Esophagus muscularis mucosa (tissue), 4 donors: ENCODE measurements around the gene TENM3. TPM values are rescaled to one million over a fixed set of nuclear protein-coding genes. Genes with fewer than 3 reads are reported as not detected.

Experiments
- DNase-seq: peaks from one replicate; pipeline ENCODE4 v3.0.0-alpha.2; 2017; ENCODE audit errors: extremely low spot score
- H3K27ac ChIP-seq, 4 donors: fragments of 200-600 bp; sonication (generic); replicated peaks in 1 of 4; 1 replicate in 3 of 4; 2 replicates in 1 of 4; pipeline ENCODE4 v1.5.1; 2016 to 2019; ENCODE audit warnings: mild to moderate bottlenecking in 1 of 4
- H3K27me3 ChIP-seq, 4 donors: fragments of 200-600 bp; sonication (generic); one replicate each; pipeline versions ENCODE4 v1.5.1 to v1.6.0; 2016 to 2019
- H3K36me3 ChIP-seq, 4 donors: fragments of 200-600 bp; sonication (generic); one replicate each; pipeline ENCODE4 v1.5.1; 2016 to 2019
- H3K4me1 ChIP-seq, 4 donors: fragments of 200-600 bp; sonication (generic); one replicate each; pipeline ENCODE4 v1.5.1; 2016 to 2019
- H3K4me3 ChIP-seq, 4 donors: fragments of 200-600 bp; sonication (generic); 1 replicate in 2 of 4; 2 replicates in 2 of 4; pipeline ENCODE4 v1.5.1; 2016 to 2019; ENCODE audit warnings: mild to moderate bottlenecking in 4 of 4, moderate library complexity in 1 of 4
- H3K9me3 ChIP-seq, 4 donors: fragments of 200-600 bp; sonication (generic); 1 replicate in 3 of 4; 2 replicates in 1 of 4; pipeline ENCODE4 v1.5.1; 2016 to 2019
- CTCF ChIP-seq, 3 experiments: fragments of 200-600 bp in 2 of 3; fragments of 450-650 bp in 1 of 3; sonication (generic) in 2 of 3; IDR thresholded peaks; one replicate each; pipeline ENCODE4 v1.5.1; 2017 to 2019; ENCODE audit warnings: antibody characterized with exemption in 3 of 3, mild to moderate bottlenecking in 2 of 3, moderate library complexity in 1 of 3
- EP300 ChIP-seq: sonication (generic); formaldehyde crosslinking; IDR thresholded peaks from one replicate; pipeline ENCODE4 v1.6.1; 2017; ENCODE audit warnings: antibody characterized with exemption
- POLR2A ChIP-seq: fragments of 450-650 bp; IDR thresholded peaks from one replicate; pipeline ENCODE4 v1.6.1; 2017; ENCODE audit warnings: antibody characterized with exemption, moderate library complexity, mild to moderate bottlenecking, low read depth
- POLR2AphosphoS5 ChIP-seq, 2 donors: sonication (generic); formaldehyde crosslinking; IDR thresholded peaks; one replicate each; pipeline ENCODE4 v1.6.1; 2017; ENCODE audit warnings: antibody characterized with exemption in 2 of 2
- WGBS: methylation state at CpG from one replicate; pipeline ENCODE4 v1.1.5; 2018; 5-methylcytosine and 5-hydroxymethylcytosine counted together
- intact Hi-C: fragments of 100-400 bp; cut with DNase I; formaldehyde crosslinking; loops from one replicate; pipeline ENCODE4 v1.15.1; 2023
- total RNA-seq, 4 donors: library from RNA; depleted of rRNA; stranded (reverse); fragments of >200 nt; gene quantifications; one replicate each; pipeline versions ENCODE4 v1.1.0 to v1.2.1, GENCODE V29; 2016

TENM3 gene
- total RNA-seq, 4 donors from 2014 or later: 16.2 to 30.5 (median 28.3) TPM

DNA sequence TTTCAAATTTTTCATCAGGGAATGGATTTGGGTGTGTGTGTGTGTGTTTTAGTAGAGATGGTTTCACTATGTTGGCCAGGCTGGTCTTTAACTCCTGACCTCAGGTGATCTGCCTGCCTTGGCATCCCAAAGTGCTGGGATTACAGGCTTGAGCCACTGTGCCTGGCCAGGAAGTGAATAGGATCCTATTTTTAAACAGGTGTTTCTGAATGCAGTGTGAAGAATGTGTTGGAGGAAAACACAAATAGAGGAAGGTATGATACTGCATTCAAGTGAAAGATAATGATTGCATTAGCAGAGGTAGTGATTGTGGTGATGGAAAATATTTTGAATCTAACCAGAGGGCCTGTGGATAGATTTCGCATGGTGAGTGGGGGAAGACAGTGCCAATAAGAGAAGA, 189.6 kb downstream of the TENM3 start:
- no peak for DNase-seq
- TF ChIP-seq POLR2A (no peak), POLR2AphosphoS5 (IDR thresholded peaks at IDR 0.05) (no peak), EP300 (no peak), CTCF (IDR thresholded peaks at IDR 0.05) (no peak)
- Histone ChIP-seq H3K9me3 (no peaks in the 10 kb centered on the region), H3K36me3 (no peaks in the 10 kb centered on the region), H3K4me3 (no peak overlapping the region), H3K27me3 (no peaks in the 10 kb centered on the region), H3K27ac (no peak overlapping the region), H3K4me1 (peaks cover 0 to 13% (median 6%) of the 10 kb centered on the region in 4 donors)
- intact Hi-C loops: no loop called here
- 93% methylated on average over 1 of the region's 1 CpG for WGBS

DNA sequence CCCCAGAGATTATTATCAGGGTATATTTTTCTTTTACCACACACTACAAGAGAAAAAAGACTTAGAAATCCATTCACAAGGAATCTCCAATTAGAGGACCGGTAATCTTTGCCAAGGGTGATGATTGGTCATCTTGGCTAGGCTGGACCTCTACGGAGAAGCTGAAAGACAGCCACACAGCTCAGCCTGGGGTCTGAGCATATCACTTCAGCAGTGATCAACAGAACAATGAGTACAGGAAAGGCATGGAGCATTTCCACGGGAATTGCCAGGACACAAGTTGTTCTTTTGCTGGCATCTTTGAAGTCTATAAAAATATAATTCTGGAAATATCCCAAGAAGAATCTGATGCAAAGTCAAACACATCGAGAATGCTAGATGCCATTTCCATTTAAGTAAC, 191.5 kb downstream of the TENM3 start:
- peaks cover 0 to 13% (median 6%) of the 10 kb centered on the region in 4 donors for H3K4me1 ChIP-seq
- H3K27ac ChIP-seq: no peak overlapping the region
- H3K36me3 ChIP-seq: no peaks in the 10 kb centered on the region
- intact Hi-C loops: no loop called here
- no peak for TF ChIP-seq EP300
- TF ChIP-seq POLR2A: no peak
- TF ChIP-seq CTCF (IDR thresholded peaks at IDR 0.05): no peak
- TF ChIP-seq POLR2AphosphoS5 (IDR thresholded peaks at IDR 0.05): no peak
- no peaks in the 10 kb centered on the region for H3K27me3 ChIP-seq
- no peak overlapping the region for H3K4me3 ChIP-seq
- no peak for DNase-seq
- WGBS: 36% methylated on average over 4 of the region's 4 CpGs
- no peaks in the 10 kb centered on the region for H3K9me3 ChIP-seq

DNA sequence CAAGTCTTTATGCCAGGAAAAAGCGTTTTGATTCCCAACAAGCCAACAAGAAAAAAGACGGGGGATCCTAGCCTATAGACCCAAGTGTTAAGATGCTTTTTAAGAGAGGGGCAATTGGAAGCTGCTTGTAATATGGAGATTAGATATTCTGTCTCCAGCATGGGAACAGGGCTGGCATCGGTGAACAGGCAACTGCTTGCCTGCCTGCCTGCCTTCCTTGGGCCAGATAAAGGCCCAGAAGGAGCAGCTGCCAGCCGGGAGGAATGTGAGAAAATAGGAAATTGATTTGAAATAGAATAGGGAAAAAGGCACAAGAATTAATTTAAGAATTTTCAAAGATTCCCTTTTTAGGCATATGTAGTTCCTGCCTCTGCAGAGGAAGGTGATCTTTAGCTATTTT, 192.2 kb downstream of the TENM3 start:
- Histone ChIP-seq H3K27ac (no peak overlapping the region), H3K36me3 (no peaks in the 10 kb centered on the region), H3K4me1 (peaks cover 0 to 13% (median 6%) of the 10 kb centered on the region in 4 donors), H3K4me3 (no peak overlapping the region), H3K9me3 (no peaks in the 10 kb centered on the region), H3K27me3 (no peaks in the 10 kb centered on the region)
- no peak for TF ChIP-seq EP300
- no peak for TF ChIP-seq POLR2A
- DNase-seq: no peak
- intact Hi-C loops: no loop called here
- WGBS: 77% methylated on average over 4 of the region's 4 CpGs

- H3K36me3 ChIP-seq: no peaks in the 10 kb centered on the region
- no peak for TF ChIP-seq POLR2AphosphoS5 (IDR thresholded peaks at IDR 0.05)
- no peak for TF ChIP-seq POLR2A
- TF ChIP-seq CTCF (IDR thresholded peaks at IDR 0.05): no peak
- TF ChIP-seq EP300: no peak
- H3K4me3 ChIP-seq: no peak overlapping the region
- intact Hi-C loops: no loop called here
- no peak for DNase-seq
- no peak overlapping the region for H3K27ac ChIP-seq
- H3K27me3 ChIP-seq: peaks cover 0 to 2% (median 0%) of the 10 kb centered on the region in 4 donors
- no peaks in the 10 kb centered on the region for H3K9me3 ChIP-seq
- H3K4me1 ChIP-seq: peaks cover 0 to 8% (median 6%) of the 10 kb centered on the region in 4 donors
These were observed 199.9 kb downstream of the TENM3 start for GRCh38 chr4:182443070-182443469.

DNA sequence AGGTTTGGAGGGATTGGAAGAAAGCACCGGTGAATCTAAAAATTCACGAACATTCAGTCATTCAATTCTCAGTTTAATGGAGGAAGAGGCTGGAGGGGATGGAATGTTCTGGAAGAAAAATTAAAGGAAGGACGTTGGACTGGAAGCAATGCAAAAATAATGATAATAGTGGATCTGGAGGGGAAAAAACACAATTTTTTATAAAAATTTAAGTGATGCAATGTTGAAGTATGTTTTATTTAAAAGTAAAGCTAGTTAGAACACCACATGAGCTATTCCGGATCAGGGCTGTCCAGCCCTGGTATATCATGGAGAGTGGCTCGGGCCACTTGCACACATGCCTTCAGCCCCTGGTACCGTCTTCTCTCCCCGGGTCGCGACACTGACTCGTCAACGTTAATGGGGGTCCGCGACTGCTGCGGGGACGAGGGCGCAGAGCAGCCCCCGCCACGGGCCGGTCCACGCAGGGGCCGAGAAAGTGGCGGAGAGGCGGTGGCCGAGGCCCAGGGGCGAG, 204.6 kb downstream of the TENM3 start:
- intact Hi-C loops: loop anchor here (5.0 kb wide), 1 partner anchor 301 kb away; no protein-coding TSS in a partner anchor
- Histone ChIP-seq H3K4me3 (peak overlapping the region; percentile 63 to 94 (median 89)), H3K9me3 (no peaks in the 10 kb centered on the region), H3K27ac (peak overlapping the region; percentile 77 to 88 (median 80)), H3K27me3 (peaks cover 0 to 19% (median 0%) of the 10 kb centered on the region in 4 donors), H3K4me1 (peaks cover 8 to 36% (median 28%) of the 10 kb centered on the region in 4 donors), H3K36me3 (no peaks in the 10 kb centered on the region)
- WGBS: 16% methylated on average over 11 of the region's 25 CpGs
- DNase-seq: no peak
- TF ChIP-seq POLR2AphosphoS5 (IDR thresholded peaks at IDR 0.05) (peak in 1 of 2 donors; percentile 6), EP300 (no peak)
